IMR-90 (cell line): ENCODE results near the gene SRPRB. TPM values are rescaled to one million over a fixed set of nuclear protein-coding genes. Genes with fewer than 3 reads are reported as not detected.

Source experiments
- ATAC-seq: fragments of 200-7000 bp; cut with Tn5 transposase; 2 replicates; pipeline ENCODE4 v1.9.1; 2020; ENCODE audit warnings: low read depth, mild to moderate bottlenecking, moderate library complexity
- BruUV-seq: library from RNA; stranded (reverse); fragments of 400-500 nt; replicated peaks from 2 replicates; lab custom pipeline; 2021; lab: Mats Ljungman, UMichigan
- CTCF ChIA-PET: fragments of 300-600 bp; formaldehyde crosslinking; extraction: SDS; loops from one replicate; lab custom pipeline; 2021; ENCODE audit warnings: antibody characterized with exemption; lab: Yijun Ruan, JAX
- POLR2A ChIA-PET: fragments of 300-600 bp; sonication (Branson Sonifier 250); formaldehyde crosslinking; loops from one replicate; lab custom pipeline; 2022; ENCODE audit warnings: antibody characterized with exemption; ENCODE audit not compliant: unreplicated experiment; lab: Charles Lee
- DNase-seq: peaks from one replicate; pipeline ENCODE4 v3.0.0; 2013
- H2AFZ ChIP-seq: replicated peaks from 2 replicates; pipeline ENCODE3; 2013; ENCODE audit warnings: low read length, mild to moderate bottlenecking; ENCODE audit not compliant: poor library complexity
- H2AK5ac ChIP-seq: 2 replicates; pipeline ENCODE4 v1.6.1; 2013; ENCODE audit warnings: low read depth, low read length, inconsistent platforms
- H2AK9ac ChIP-seq: replicated peaks from 2 replicates; pipeline ENCODE3; 2013; ENCODE audit warnings: mild to moderate bottlenecking, low read depth, low read length, moderate library complexity; ENCODE audit not compliant: poor library complexity
- H2BK120ac ChIP-seq: 2 replicates; pipeline ENCODE4 v1.6.1; 2013; ENCODE audit warnings: low read depth, low read length, inconsistent platforms
- H2BK15ac ChIP-seq: 3 replicates; pipeline ENCODE4 v1.6.1; 2013; ENCODE audit warnings: low read depth, low read length, inconsistent platforms
- H2BK20ac ChIP-seq: 2 replicates; pipeline ENCODE4 v1.6.1; 2013; ENCODE audit warnings: low read depth, mild to moderate bottlenecking, inconsistent platforms, low read length, moderate library complexity
- H2BK5ac ChIP-seq: 2 replicates; pipeline ENCODE4 v1.6.1; 2013; ENCODE audit warnings: mild to moderate bottlenecking, low read depth, low read length, inconsistent platforms; ENCODE audit not compliant: poor library complexity, severe bottlenecking
- H3K14ac ChIP-seq: replicated peaks from 2 replicates; pipeline ENCODE4 v1.6.1; 2013; ENCODE audit warnings: low read depth, low read length, inconsistent platforms
- H3K18ac ChIP-seq: 2 replicates; pipeline ENCODE4 v1.6.1; 2013; ENCODE audit warnings: low read depth, low read length, control low read depth
- H3K23ac ChIP-seq: 2 replicates; pipeline ENCODE4 v1.6.1; 2013; ENCODE audit warnings: low read depth, low read length, inconsistent platforms
- H3K27ac ChIP-seq: 2 replicates; pipeline ENCODE4 v1.5.1; 2013; ENCODE audit warnings: mild to moderate bottlenecking, control low read depth, low read length; ENCODE audit not compliant: insufficient read depth
- H3K27me3 ChIP-seq: 2 replicates; pipeline ENCODE4 v1.6.1; 2013; ENCODE audit warnings: low read length; ENCODE audit not compliant: control insufficient read depth, insufficient read depth
- H3K36me3 ChIP-seq: 2 replicates; pipeline ENCODE4 v1.6.1; 2013; ENCODE audit warnings: low read length, mixed read lengths; ENCODE audit not compliant: control insufficient read depth, insufficient read depth
- H3K4ac ChIP-seq: 2 replicates; pipeline ENCODE4 v1.6.1; 2013; ENCODE audit warnings: low read depth, low read length, inconsistent platforms
- H3K4me1 ChIP-seq: 2 replicates; pipeline ENCODE4 v1.6.1; 2013; ENCODE audit warnings: low read length, mixed read lengths; ENCODE audit not compliant: control insufficient read depth, insufficient read depth
- H3K4me2 ChIP-seq: 2 replicates; pipeline ENCODE4 v1.6.1; 2013; ENCODE audit warnings: low read depth, mild to moderate bottlenecking, control low read depth, low read length, moderate library complexity
- H3K4me3 ChIP-seq: 2 replicates; pipeline ENCODE4 v1.5.1; 2013; ENCODE audit warnings: low read depth, mild to moderate bottlenecking, control low read depth, low read length, moderate library complexity; ENCODE audit not compliant: insufficient read depth
- H3K56ac ChIP-seq: 2 replicates; pipeline ENCODE4 v1.6.1; 2013; ENCODE audit warnings: low read length, inconsistent platforms; ENCODE audit not compliant: insufficient read depth; ENCODE audit errors: extremely low read depth
- H3K79me1 ChIP-seq, 2 experiments: 2 replicates each; pipeline ENCODE4 v1.6.1; 2013; ENCODE audit warnings: low read length in 2 of 2, inconsistent platforms in 1 of 2, low read depth in 1 of 2
- H3K9ac ChIP-seq: 2 replicates; pipeline ENCODE4 v1.6.1; 2013; ENCODE audit warnings: low read depth, low read length, control low read depth
- H3K9me1 ChIP-seq: 2 replicates; pipeline ENCODE4 v1.6.1; 2013; ENCODE audit warnings: low read length, inconsistent platforms; ENCODE audit not compliant: insufficient read depth
- H3K9me3 ChIP-seq: 2 replicates; pipeline ENCODE4 v1.6.1; 2013; ENCODE audit warnings: low read length; ENCODE audit not compliant: control insufficient read depth, insufficient read depth
- H4K20me1 ChIP-seq: 2 replicates; pipeline ENCODE4 v1.6.1; 2013; ENCODE audit warnings: low read length, inconsistent platforms; ENCODE audit not compliant: insufficient read depth
- H4K5ac ChIP-seq: 2 replicates; pipeline ENCODE4 v1.6.1; 2013; ENCODE audit warnings: mild to moderate bottlenecking, low read depth, low read length, control low read depth
- H4K8ac ChIP-seq, 2 experiments: 2 replicates each; pipeline ENCODE4 v1.6.1; 2013; ENCODE audit warnings: low read depth in 2 of 2, low read length in 2 of 2, control low read depth in 1 of 2, inconsistent platforms in 1 of 2
- H4K91ac ChIP-seq: 2 replicates; pipeline ENCODE4 v1.6.1; 2013; ENCODE audit warnings: low read depth, low read length, inconsistent platforms; ENCODE audit not compliant: insufficient read depth
- RAD21 ChIP-seq: IDR thresholded peaks from 2 replicates; pipeline ENCODE4 v1.6.1; 2012; ENCODE audit warnings: low read length, improper control_type of control experiment
- WGBS, 2 experiments: methylation state at CpG; one replicate each; pipeline versions ENCODE4 v1.1.5 to v1.1.7; 2013; ENCODE audit warnings: missing lambda C conversion rate in 2 of 2; ENCODE audit not compliant: insufficient read length in 1 of 2; ENCODE audit errors: extremely low coverage in 2 of 2; 5-methylcytosine and 5-hydroxymethylcytosine counted together
- dilution Hi-C: fragments of 300-500 bp; cut with HindIII; formaldehyde crosslinking; loops from one replicate; pipeline ENCODE4 v1.14.3; 2018; ENCODE audit warnings: low sequenced_read_pairs; ENCODE audit not compliant: unreplicated experiment
- in situ Hi-C: fragments of 300-500 bp; cut with MboI; formaldehyde crosslinking; loops from 3 replicates; pipeline ENCODE4 v1.14.3; 2019; ENCODE audit warnings: low sequenced_read_pairs, inconsistent platforms, mixed read lengths
- intact Hi-C: fragments of 100-400 bp; cut with micrococcal nuclease; formaldehyde crosslinking; loops from 2 replicates; pipeline ENCODE4 v1.10.0; 2022
- polyA plus RNA-seq, 3 experiments: library from polyadenylated mRNA; depleted of rRNA; stranded (reverse); fragments of >200 nt; gene quantifications; 2 replicates each; pipeline ENCODE4 v1.2.3, GENCODE V29; 2012; ENCODE audit warnings: low replicate concordance in 1 of 3
- total RNA-seq: library from RNA; depleted of rRNA; stranded (reverse); fragments of >200 nt; gene quantifications from 2 replicates; pipeline ENCODE4 v1.2.3, GENCODE V29; 2012

SRPRB gene
- total and polyA plus RNA-seq, 2 of the 4 experiments (the other 2 are of a cell fraction): 28.8 to 131 TPM

DNA sequence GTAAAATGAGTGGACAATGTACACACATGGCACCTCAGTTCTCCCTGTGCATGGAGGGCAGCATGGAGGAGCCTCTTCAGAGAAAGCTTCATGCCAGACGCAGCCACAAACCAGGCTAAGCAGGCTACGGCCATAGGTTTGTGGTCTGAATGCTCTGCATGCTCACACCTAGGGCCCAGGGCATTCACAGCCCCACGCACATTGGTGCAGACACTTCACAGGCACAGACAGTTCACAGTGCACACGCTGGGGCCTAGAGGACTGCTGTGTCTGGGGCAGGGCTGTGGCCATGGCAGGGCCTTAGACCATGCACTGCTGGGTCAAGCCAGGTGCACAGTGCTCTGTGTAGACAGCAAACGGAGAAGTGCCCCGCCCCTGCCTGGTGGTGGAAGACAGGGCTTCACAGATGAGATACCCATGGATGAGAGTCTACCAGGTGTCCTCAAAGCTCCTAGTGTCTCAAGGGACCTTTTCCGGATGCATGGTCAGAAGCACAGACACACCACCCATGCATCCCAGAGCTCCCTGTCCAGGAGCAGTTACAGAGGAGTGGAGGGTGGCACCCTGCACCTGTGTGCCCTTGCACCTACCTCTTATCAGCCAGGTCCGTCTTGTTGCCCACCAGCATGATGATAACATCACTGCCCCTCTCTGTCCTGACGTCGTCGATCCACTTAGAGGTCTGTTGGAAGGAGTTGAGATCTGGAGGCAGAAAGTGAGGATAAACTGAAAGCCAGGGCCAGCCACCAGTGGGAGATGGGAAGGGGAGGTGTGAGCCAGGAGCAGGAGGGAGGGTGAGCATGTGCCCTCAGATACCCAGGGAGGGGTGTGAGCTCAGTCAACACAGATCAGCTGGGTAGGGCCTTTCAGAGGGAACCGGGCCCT, 33.5 kb downstream of the SRPRB start:
- Histone ChIP-seq H3K4me2 (no peak overlapping the region), H3K27me3 (peaks cover 4% of the 10 kb centered on the region; the same call in 1 of the 2 replicates), H3K18ac (no peak overlapping the region), H4K5ac (no peak overlapping the region), H3K9me1 (no peaks in the 10 kb centered on the region), H2AK9ac (no peak overlapping the region), H2AFZ (no peak overlapping the region), H3K79me1 (no peaks in the 10 kb centered on the region), H4K8ac (no peak overlapping the region), H2AK5ac (no peak overlapping the region), H2BK120ac (no peak overlapping the region), H3K9me3 (no peaks in the 10 kb centered on the region), H3K36me3 (no peaks in the 10 kb centered on the region), H2BK5ac (no peak overlapping the region), H3K4me3 (no peak overlapping the region), H3K4ac (no peak overlapping the region), H3K27ac (no peak overlapping the region), H2BK15ac (no peak overlapping the region), H3K14ac (no peak overlapping the region), H4K20me1 (no peaks in the 10 kb centered on the region; the same call in 1 of the 2 replicates), H2BK20ac (no peak overlapping the region), H3K9ac (no peak overlapping the region), H3K23ac (no peak overlapping the region), H3K4me1 (no peaks in the 10 kb centered on the region; the same call in 1 of the 2 replicates), H3K56ac (no peak overlapping the region), H4K91ac (no peak overlapping the region)
- ChIA-PET CTCF (no interaction called here), POLR2A (no interaction called here)
- DNase-seq (no peak), ATAC-seq (no peak)
- BruUV-seq: no TSS peak
- no peak for TF ChIP-seq RAD21
- 79% methylated on average over 8 of the region's 12 CpGs; no CpG with 5 or more reads in 1 of the 2 experiments for WGBS, 2 experiments
- dilution Hi-C loops: no loop called here
- intact Hi-C loops: no loop called here
- in situ Hi-C loops: no loop called here
